ENCODE data around the gene C11orf91. TPM values are rescaled to one million over a fixed set of nuclear protein-coding genes. Genes with fewer than 3 reads are reported as not detected.
"Not testable (repeated sequence)": the region's sequence is repeated elsewhere in the genome, so short reads cannot be mapped to it uniquely, and the experiment has no call there.

C11orf91 gene
- total RNA-seq, 1 experiment from 2014 or later, result not detected

GRCh38 chr11:33682446-33682845, 18.2 kb downstream of the C11orf91 start:
- Histone ChIP-seq H3K4me3 (ENCODE audit: insufficient read depth, low read depth, low read length) (no peak overlapping the region), H3K27me3 (ENCODE audit: control insufficient read depth, insufficient read depth, low read length) (no peaks in the 10 kb centered on the region), H3K36me3 (replicated peaks; ENCODE audit: control insufficient read depth, insufficient read depth, low read length) (no peaks in the 10 kb centered on the region)
- no peak for DNase-seq

GRCh38 chr11:33682019-33682418, 18.6 kb downstream of the C11orf91 start:
- DNase-seq, result no peak

GRCh38 chr11:33678616-33679015, 22.0 kb downstream of the C11orf91 start:
- not testable (repeated sequence) for DNase-seq; H3K27me3 ChIP-seq (ENCODE audit: control insufficient read depth, insufficient read depth, low read length); H3K4me3 ChIP-seq (ENCODE audit: insufficient read depth, low read depth, low read length); H3K36me3 ChIP-seq (replicated peaks; ENCODE audit: control insufficient read depth, insufficient read depth, low read length)

More at GRCh38 chr11:33682019-33682418, 18.6 kb downstream of the C11orf91 start:
- H3K27me3 ChIP-seq (ENCODE audit: control insufficient read depth, insufficient read depth, low read length), result no peaks in the 10 kb centered on the region
- H3K4me3 ChIP-seq (ENCODE audit: insufficient read depth, low read depth, low read length), result no peak overlapping the region
- no peaks in the 10 kb centered on the region for H3K36me3 ChIP-seq (replicated peaks; ENCODE audit: control insufficient read depth, insufficient read depth, low read length)

- no peak for DNase-seq
These were observed 26.4 kb downstream of the C11orf91 start for GRCh38 chr11:33674035-33674814.

GRCh38 chr11:33672273-33672672, 28.4 kb downstream of the C11orf91 start:
- no peaks in the 10 kb centered on the region for H3K36me3 ChIP-seq (replicated peaks; ENCODE audit: control insufficient read depth, insufficient read depth, low read length)
- no peak for DNase-seq
- no peak overlapping the region for H3K4me3 ChIP-seq (ENCODE audit: insufficient read depth, low read depth, low read length)
- no peaks in the 10 kb centered on the region for H3K27me3 ChIP-seq (ENCODE audit: control insufficient read depth, insufficient read depth, low read length)

More at GRCh38 chr11:33674035-33674814, 26.4 kb downstream of the C11orf91 start:
- Histone ChIP-seq H3K36me3 (replicated peaks; ENCODE audit: control insufficient read depth, insufficient read depth, low read length) (no peaks in the 10 kb centered on the region), H3K27me3 (ENCODE audit: control insufficient read depth, insufficient read depth, low read length) (no peaks in the 10 kb centered on the region), H3K4me3 (ENCODE audit: insufficient read depth, low read depth, low read length) (no peak overlapping the region)

- Histone ChIP-seq H3K27me3 (ENCODE audit: control insufficient read depth, insufficient read depth, low read length) (no peaks in the 10 kb centered on the region), H3K4me3 (ENCODE audit: insufficient read depth, low read depth, low read length) (no peak overlapping the region), H3K36me3 (replicated peaks; ENCODE audit: control insufficient read depth, insufficient read depth, low read length) (no peaks in the 10 kb centered on the region)
- no peak for DNase-seq
These were observed 30.2 kb downstream of the C11orf91 start for GRCh38 chr11:33670250-33671011.

- no peak for DNase-seq
- Histone ChIP-seq H3K27me3 (ENCODE audit: control insufficient read depth, insufficient read depth, low read length) (no peaks in the 10 kb centered on the region), H3K36me3 (replicated peaks; ENCODE audit: control insufficient read depth, insufficient read depth, low read length) (no peaks in the 10 kb centered on the region), H3K4me3 (ENCODE audit: insufficient read depth, low read depth, low read length) (no peak overlapping the region)
These were observed 30.9 kb downstream of the C11orf91 start for GRCh38 chr11:33669598-33670249.

GRCh38 chr11:33668951-33669596, 31.6 kb downstream of the C11orf91 start:
- Histone ChIP-seq H3K4me3 (ENCODE audit: insufficient read depth, low read depth, low read length) (no peak overlapping the region), H3K27me3 (ENCODE audit: control insufficient read depth, insufficient read depth, low read length) (no peaks in the 10 kb centered on the region), H3K36me3 (replicated peaks; ENCODE audit: control insufficient read depth, insufficient read depth, low read length) (no peaks in the 10 kb centered on the region)
- no peak for DNase-seq

- no peaks in the 10 kb centered on the region for H3K36me3 ChIP-seq (replicated peaks; ENCODE audit: control insufficient read depth, insufficient read depth, low read length)
- no peaks in the 10 kb centered on the region for H3K27me3 ChIP-seq (ENCODE audit: control insufficient read depth, insufficient read depth, low read length)
- no peak overlapping the region for H3K4me3 ChIP-seq (ENCODE audit: insufficient read depth, low read depth, low read length)
- DNase-seq, result no peak
These were observed 32.2 kb downstream of the C11orf91 start for GRCh38 chr11:33668468-33668825.

GRCh38 chr11:33667819-33668467, 32.7 kb downstream of the C11orf91 start:
- Histone ChIP-seq H3K27me3 (ENCODE audit: control insufficient read depth, insufficient read depth, low read length) (no peaks in the 10 kb centered on the region), H3K36me3 (replicated peaks; ENCODE audit: control insufficient read depth, insufficient read depth, low read length) (no peaks in the 10 kb centered on the region), H3K4me3 (ENCODE audit: insufficient read depth, low read depth, low read length) (no peak overlapping the region)
- no peak for DNase-seq

GRCh38 chr11:33665350-33666106, 35.1 kb downstream of the C11orf91 start:
- Histone ChIP-seq H3K27me3 (ENCODE audit: control insufficient read depth, insufficient read depth, low read length) (no peaks in the 10 kb centered on the region), H3K36me3 (replicated peaks; ENCODE audit: control insufficient read depth, insufficient read depth, low read length) (no peaks in the 10 kb centered on the region), H3K4me3 (ENCODE audit: insufficient read depth, low read depth, low read length) (no peak overlapping the region)
- no peak for DNase-seq

GRCh38 chr11:33664827-33665226, 35.8 kb downstream of the C11orf91 start:
- no peak overlapping the region for H3K4me3 ChIP-seq (ENCODE audit: insufficient read depth, low read depth, low read length)
- no peak for DNase-seq
- H3K27me3 ChIP-seq (ENCODE audit: control insufficient read depth, insufficient read depth, low read length), result no peaks in the 10 kb centered on the region

GRCh38 chr11:33664166-33664565, 36.5 kb downstream of the C11orf91 start:
- H3K27me3 ChIP-seq (ENCODE audit: control insufficient read depth, insufficient read depth, low read length), result no peaks in the 10 kb centered on the region
- no peak overlapping the region for H3K4me3 ChIP-seq (ENCODE audit: insufficient read depth, low read depth, low read length)
- H3K36me3 ChIP-seq (replicated peaks; ENCODE audit: control insufficient read depth, insufficient read depth, low read length), result no peaks in the 10 kb centered on the region
- no peak for DNase-seq

More at GRCh38 chr11:33664827-33665226, 35.8 kb downstream of the C11orf91 start:
- no peaks in the 10 kb centered on the region for H3K36me3 ChIP-seq (replicated peaks; ENCODE audit: control insufficient read depth, insufficient read depth, low read length)

Data from H7 (cell line).